ENCODE measurements around the gene B3GNT3.
A peak's percentile ranks its signal among the peaks of the same experiment; 100 is the strongest.

Gene B3GNT3

DNA sequence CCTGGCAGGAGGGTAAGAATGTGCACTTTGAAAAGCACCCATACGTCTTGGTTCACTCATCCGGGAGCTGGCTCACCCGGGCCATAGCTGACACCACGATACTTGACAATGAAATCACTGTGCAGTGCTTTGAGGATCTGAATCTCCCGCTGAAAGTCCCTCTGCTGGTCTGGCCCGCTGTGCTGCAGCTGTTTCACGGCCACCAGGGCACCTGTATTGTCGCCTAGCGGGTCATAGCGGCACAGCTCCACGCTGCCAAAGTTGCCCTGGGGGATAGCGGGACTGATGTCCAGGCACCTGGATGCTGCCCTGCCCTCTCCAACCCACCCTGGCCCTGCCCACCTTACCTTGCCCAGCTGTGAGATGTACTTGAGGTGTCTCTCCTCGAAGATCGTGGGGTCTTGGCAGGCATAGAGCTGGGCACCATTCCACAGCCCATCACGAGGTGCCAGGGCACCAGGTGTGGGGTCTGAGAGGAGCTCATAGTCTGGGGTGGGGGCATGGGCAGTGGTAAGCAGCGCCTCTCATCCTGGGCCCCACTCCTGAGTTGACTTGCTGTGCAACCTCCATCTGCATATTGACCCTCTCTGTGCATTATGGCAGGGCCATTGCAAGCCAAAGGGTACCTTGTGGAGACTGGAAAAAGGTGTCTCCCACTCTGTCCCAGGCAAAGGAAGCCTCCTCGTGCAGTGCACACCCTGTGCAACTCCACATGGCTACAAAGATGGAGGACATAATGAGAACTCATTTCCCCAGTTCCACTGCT lies 37.7 kb downstream of the B3GNT3 start:
- no peak overlapping the region for H3K27ac ChIP-seq
- no peak for DNase-seq (ENCODE audit: low spot score)
- ChIA-PET POLR2A (ENCODE audit: low non-redundant PET) (no interaction called here), CTCF (interaction anchor here (0.8 to 1.1 kb wide), 2 partner anchors 23 to 214 kb away, joined by 3 to 4 read pairs; no protein-coding TSS in a partner anchor)
- no peak for TF ChIP-seq CTCF (conservative IDR thresholded peaks at IDR 0.05; ENCODE audit: low read depth)

DNA sequence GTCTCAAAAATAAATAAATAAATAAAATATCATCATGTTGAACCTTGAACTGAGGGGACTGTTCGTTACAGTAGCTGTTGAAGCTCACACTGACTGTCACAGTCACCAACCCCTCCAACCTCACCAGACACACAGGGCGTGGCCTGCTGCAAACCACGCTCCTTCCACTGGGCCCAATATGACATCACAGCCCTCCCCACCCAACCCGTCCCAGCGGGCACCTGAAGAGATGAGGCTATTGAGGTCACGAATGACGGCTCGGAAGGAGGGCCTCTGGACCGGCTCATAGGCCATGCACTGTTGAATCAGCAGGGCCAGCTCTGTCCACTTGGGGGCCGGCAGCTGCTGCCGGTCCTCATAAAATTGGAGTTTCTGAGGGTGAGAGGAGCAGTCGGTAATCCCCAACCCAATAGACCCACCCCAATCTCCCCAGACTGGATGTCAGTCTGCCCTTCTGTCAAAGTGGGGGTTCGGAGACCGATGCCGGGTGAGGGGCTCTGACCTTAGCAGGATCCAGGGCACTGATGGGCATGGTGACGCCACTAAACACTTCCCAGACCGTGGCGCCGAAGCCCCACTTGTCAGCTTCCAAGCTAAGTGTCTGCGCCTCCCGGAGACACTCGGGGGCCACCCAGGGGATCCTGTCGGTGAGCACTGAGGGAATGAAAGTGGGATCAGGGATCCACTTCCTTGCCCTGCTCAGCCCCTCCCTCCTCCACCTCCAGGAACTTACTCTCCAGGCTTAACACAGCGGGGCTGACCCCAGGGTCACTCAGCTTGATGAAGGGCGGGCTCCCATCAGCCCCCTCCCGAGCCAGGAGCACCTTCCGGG lies 39.6 kb downstream of the B3GNT3 start:
- ChIA-PET CTCF (interaction anchor here (0.6 to 1.0 kb wide), 2 partner anchors 20 to 330 kb away, joined by 3 read pairs; no protein-coding TSS in a partner anchor), POLR2A (ENCODE audit: low non-redundant PET) (no interaction called here)

GRCh38 chr19:17835182-17836006 lies 40.5 kb downstream of the B3GNT3 start:
- ChIA-PET POLR2A (ENCODE audit: low non-redundant PET) (no interaction called here), CTCF (interaction anchor here (0.6 kb wide), 2 partner anchors 43 to 331 kb away, joined by 3 read pairs; no protein-coding TSS in a partner anchor)
- DNase-seq (ENCODE audit: low spot score) = no peak
- TF ChIP-seq CTCF (conservative IDR thresholded peaks at IDR 0.05; ENCODE audit: low read depth) = no peak
- H3K27ac ChIP-seq = 0 out of 2 replicates have a peak overlapping the region, but pooled peaks have one; percentile 3

More for the DNA sequence above, 39.6 kb downstream of the B3GNT3 start:
- DNase-seq (ENCODE audit: low spot score) = no peak
- TF ChIP-seq CTCF (conservative IDR thresholded peaks at IDR 0.05; ENCODE audit: low read depth) = no peak
- no peak overlapping the region for H3K27ac ChIP-seq

GRCh38 chr19:17836530-17836929 lies 41.6 kb downstream of the B3GNT3 start:
- no peak for TF ChIP-seq CTCF (conservative IDR thresholded peaks at IDR 0.05; ENCODE audit: low read depth)
- no peak for DNase-seq (ENCODE audit: low spot score)
- ChIA-PET CTCF (no interaction called here), POLR2A (ENCODE audit: low non-redundant PET) (no interaction called here)
- no peak overlapping the region for H3K27ac ChIP-seq

- ChIA-PET CTCF (interaction anchor here (0.6 kb wide), 1 partner anchor 72 kb away, joined by 3 read pairs; no protein-coding TSS in a partner anchor), POLR2A (ENCODE audit: low non-redundant PET) (no interaction called here)
- TF ChIP-seq CTCF (conservative IDR thresholded peaks at IDR 0.05; ENCODE audit: low read depth) = no peak
- H3K27ac ChIP-seq = no peak overlapping the region
- no peak for DNase-seq (ENCODE audit: low spot score)
Measured at GRCh38 chr19:17837972-17838371, 43.0 kb downstream of the B3GNT3 start.

DNA sequence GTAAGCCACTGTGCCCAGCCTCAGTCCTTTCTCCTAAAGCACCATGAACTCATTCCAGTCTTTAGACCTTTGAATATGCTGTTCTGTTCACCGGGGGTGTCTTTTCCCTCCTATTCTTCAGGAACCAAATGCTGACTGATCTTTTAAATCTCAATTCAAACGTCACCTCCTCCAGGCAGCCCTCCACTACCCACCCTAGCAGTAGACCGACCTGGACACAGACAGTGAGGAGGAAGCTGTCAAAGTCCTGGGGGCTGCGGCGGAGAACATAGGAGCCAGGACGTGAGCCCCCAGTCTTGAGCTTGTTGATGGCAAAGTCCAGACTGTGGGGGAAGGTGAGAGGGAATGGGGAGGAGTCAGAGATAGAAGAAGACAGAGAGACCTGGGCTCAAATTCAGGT lies 45.1 kb downstream of the B3GNT3 start:
- CTCF ChIA-PET = no interaction called here
- TF ChIP-seq CTCF (conservative IDR thresholded peaks at IDR 0.05; ENCODE audit: low read depth) = no peak
- DNase-seq (ENCODE audit: low spot score) = no peak
- H3K27ac ChIP-seq = no peak overlapping the region
- POLR2A ChIA-PET (ENCODE audit: low non-redundant PET) = no interaction called here

Measured in RWPE1 (cell line).